ENCODE results near the gene PIBF1.
A peak's percentile ranks its signal among the peaks of the same experiment; 100 is the strongest.
"Not testable (repeated sequence)": the region's sequence is repeated elsewhere in the genome, so short reads cannot be mapped to it uniquely, and the experiment has no call there.

Gene PIBF1

GRCh38 chr13:72781451-72782439, at the start of gene PIBF1, which contains the start of gene DIS3:
TSS of gene PIBF1 (plus strand) at chr13:72782133. CDS start at chr13:72783470, 1,337 bp downstream.
TSS of gene DIS3 (minus strand) at chr13:72781900. CDS start at chr13:72781832, 68 bp downstream.
- peak; percentile 81 to 91 (median 87) for DNase-seq

GRCh38 chr13:72737033-72737432, 44.9 kb upstream of the PIBF1 start:
- DNase-seq, result no peak

GRCh38 chr13:72740015-72740414, 41.9 kb upstream of the PIBF1 start:
- DNase-seq, result no peak

GRCh38 chr13:72745260-72745659, 36.7 kb upstream of the PIBF1 start:
- DNase-seq, result no peak

GRCh38 chr13:72751220-72751619, 30.7 kb upstream of the PIBF1 start:
- DNase-seq, result no peak

- no peak for DNase-seq
Observed at GRCh38 chr13:72754111-72754510, 27.8 kb upstream of the PIBF1 start.

- DNase-seq, result no peak
Observed at GRCh38 chr13:72757792-72758535, 24.0 kb upstream of the PIBF1 start.

- no peak for DNase-seq
Observed at GRCh38 chr13:72760189-72760588, 21.7 kb upstream of the PIBF1 start.

GRCh38 chr13:72763411-72763810, 18.5 kb upstream of the PIBF1 start:
- DNase-seq, result no peak

GRCh38 chr13:72774019-72774418, 7.9 kb upstream of the PIBF1 start:
- DNase-seq, result no peak

- no peak for DNase-seq
Observed at GRCh38 chr13:72782717-72783116, 784 bp downstream of the PIBF1 start.

GRCh38 chr13:72784679-72785078, 2.7 kb downstream of the PIBF1 start:
- DNase-seq, result not testable (repeated sequence)

- DNase-seq, result no peak
Observed at GRCh38 chr13:72788831-72789230, 6.9 kb downstream of the PIBF1 start.

GRCh38 chr13:72792640-72793039, 10.7 kb downstream of the PIBF1 start:
- no peak for DNase-seq

- no peak for DNase-seq
Observed at GRCh38 chr13:72798817-72799216, 16.9 kb downstream of the PIBF1 start.

- DNase-seq, result no peak
Observed at GRCh38 chr13:72804301-72804700, 22.4 kb downstream of the PIBF1 start.

GRCh38 chr13:72805676-72806346, 23.9 kb downstream of the PIBF1 start:
- no peak for DNase-seq

GRCh38 chr13:72806514-72806913, 24.6 kb downstream of the PIBF1 start:
- DNase-seq, result not testable (repeated sequence)

- no peak for DNase-seq
Observed at GRCh38 chr13:72808917-72809500, 27.1 kb downstream of the PIBF1 start.

- DNase-seq, result no peak
Observed at GRCh38 chr13:72820156-72820897, 38.4 kb downstream of the PIBF1 start.

- no peak for DNase-seq
Observed at GRCh38 chr13:72820898-72821279, 39.0 kb downstream of the PIBF1 start.

- no peak for DNase-seq
Observed at GRCh38 chr13:72823081-72823480, 41.1 kb downstream of the PIBF1 start.

Data from activated naive CD4-positive, alpha-beta T cell (primary cell).